BJ (cell line): ENCODE results near the gene PRKAR1B. TPM values are rescaled to one million over a fixed set of nuclear protein-coding genes. Genes with fewer than 3 reads are reported as not detected.

Source experiments
- CTCF ChIA-PET: fragments of 350-600 bp; formaldehyde crosslinking; extraction: SDS; loops from one replicate; lab custom pipeline; 2021; ENCODE audit warnings: antibody characterized with exemption, inconsistent platforms; lab: Yijun Ruan, JAX
- POLR2A ChIA-PET: fragments of 300-600 bp; sonication (Branson Sonifier 250); formaldehyde crosslinking; extraction: SDS; loops from one replicate; lab custom pipeline; 2021; ENCODE audit warnings: antibody characterized with exemption; lab: Charles Lee
- DNase-seq: peaks from one replicate; pipeline ENCODE4 v3.0.0-alpha.2; 2011; ENCODE audit warnings: low read depth
- H3K27me3 ChIP-seq: 2 replicates; pipeline ENCODE4 v1.6.0; 2011; ENCODE audit warnings: low read length; ENCODE audit not compliant: control insufficient read depth, insufficient read depth
- H3K36me3 ChIP-seq: 2 replicates; pipeline ENCODE4 v1.5.1; 2011; ENCODE audit warnings: low read length; ENCODE audit not compliant: control insufficient read depth, insufficient read depth
- H3K4me3 ChIP-seq: 2 replicates; pipeline ENCODE4 v1.5.1; 2011; ENCODE audit warnings: low read depth, mild to moderate bottlenecking, control low read depth, low read length
- polyA plus RNA-seq: library from polyadenylated mRNA; depleted of rRNA; stranded (reverse); fragments of >200 nt; gene quantifications from 2 replicates; pipeline ENCODE4 v1.2.3, GENCODE V29; 2011
- TF ChIP-seq, protein P1 (sequence below): IDR thresholded peaks from 2 replicates; pipeline ENCODE4 v1.5.1; 2011; ENCODE audit warnings: low read depth, mild to moderate bottlenecking, control low read depth, inconsistent platforms, low read length, moderate library complexity; ENCODE audit not compliant: insufficient read depth

Gene PRKAR1B
- polyA plus RNA-seq, 1 experiment: 7.4 TPM

DNA sequence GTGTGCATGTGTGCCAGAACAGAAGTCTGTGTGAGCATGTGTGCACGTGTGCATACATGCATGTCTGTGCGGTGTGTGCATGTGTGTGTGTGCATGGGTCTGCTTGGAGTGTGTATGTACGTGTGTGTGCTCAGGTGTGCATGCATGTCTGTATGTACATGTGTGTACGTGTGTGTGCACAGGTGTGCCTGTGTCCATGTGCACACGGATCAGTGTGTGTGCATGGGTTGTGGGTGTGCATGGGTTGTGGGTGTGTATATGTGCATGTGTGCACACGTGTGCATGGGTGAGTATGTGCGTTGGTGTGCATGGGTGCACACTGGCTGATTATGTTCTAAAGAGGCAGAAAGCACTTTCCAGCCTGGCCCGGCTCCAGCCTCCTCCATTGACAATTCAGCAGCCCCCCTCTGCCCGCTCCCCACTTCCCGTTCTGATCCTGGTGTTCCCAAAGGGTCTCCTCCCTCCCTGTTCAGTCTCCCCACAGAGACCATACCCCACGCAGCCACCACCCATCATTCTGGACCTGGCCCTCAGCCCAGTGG is 163.4 kb downstream of the PRKAR1B start:
- no peaks in the 10 kb centered on the region for H3K27me3 ChIP-seq
- CTCF ChIA-PET: no interaction called here
- no peak overlapping the region for H3K4me3 ChIP-seq
- no peaks in the 10 kb centered on the region for H3K36me3 ChIP-seq
- POLR2A ChIA-PET: no interaction called here
- no peak for DNase-seq
- TF ChIP-seq, protein P1, sequence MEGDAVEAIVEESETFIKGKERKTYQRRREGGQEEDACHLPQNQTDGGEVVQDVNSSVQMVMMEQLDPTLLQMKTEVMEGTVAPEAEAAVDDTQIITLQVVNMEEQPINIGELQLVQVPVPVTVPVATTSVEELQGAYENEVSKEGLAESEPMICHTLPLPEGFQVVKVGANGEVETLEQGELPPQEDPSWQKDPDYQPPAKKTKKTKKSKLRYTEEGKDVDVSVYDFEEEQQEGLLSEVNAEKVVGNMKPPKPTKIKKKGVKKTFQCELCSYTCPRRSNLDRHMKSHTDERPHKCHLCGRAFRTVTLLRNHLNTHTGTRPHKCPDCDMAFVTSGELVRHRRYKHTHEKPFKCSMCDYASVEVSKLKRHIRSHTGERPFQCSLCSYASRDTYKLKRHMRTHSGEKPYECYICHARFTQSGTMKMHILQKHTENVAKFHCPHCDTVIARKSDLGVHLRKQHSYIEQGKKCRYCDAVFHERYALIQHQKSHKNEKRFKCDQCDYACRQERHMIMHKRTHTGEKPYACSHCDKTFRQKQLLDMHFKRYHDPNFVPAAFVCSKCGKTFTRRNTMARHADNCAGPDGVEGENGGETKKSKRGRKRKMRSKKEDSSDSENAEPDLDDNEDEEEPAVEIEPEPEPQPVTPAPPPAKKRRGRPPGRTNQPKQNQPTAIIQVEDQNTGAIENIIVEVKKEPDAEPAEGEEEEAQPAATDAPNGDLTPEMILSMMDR: no peak

DNA sequence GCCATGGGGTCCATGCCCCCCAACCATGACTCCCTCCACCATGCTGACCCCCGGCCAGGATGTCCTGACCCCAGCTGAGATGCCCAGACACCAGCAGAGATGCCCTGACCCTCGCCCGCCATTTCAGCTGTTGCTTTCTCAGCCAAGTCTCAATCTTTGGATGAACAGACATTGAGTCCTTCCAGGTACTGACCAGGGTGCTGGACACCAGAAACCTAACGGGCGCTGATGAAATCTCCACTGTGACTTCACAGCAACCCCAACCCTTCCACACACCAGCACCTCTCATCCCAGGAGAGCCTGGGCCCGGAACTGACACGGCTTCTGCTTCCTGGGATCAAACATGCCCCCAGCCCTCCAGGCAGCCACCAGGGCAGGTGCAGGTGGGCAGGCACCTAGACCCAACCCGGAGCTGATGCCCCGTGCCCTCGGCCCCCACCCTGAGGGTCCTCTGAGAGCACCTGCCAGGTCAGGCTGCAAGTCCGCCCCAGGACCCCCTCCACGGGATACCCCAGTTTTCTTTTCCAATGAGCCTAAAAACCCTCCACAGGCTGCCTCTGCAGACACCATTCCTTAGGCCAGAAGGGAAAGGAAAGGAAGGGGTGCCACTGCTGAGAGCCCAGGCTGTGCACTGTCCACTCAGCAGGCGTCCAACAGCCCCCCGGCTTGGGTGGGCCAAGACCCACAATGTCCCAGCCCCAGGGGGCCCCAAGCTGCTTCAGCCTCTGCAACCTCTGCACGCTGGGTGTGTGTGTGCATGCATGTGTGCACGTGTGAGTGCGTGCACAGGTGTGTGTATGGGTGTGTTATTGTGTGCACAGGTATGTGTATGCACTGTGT is 164.1 kb downstream of the PRKAR1B start:
- ChIA-PET POLR2A (no interaction called here), CTCF (no interaction called here)
- no peak overlapping the region for H3K4me3 ChIP-seq
- DNase-seq: no peak
- no peaks in the 10 kb centered on the region for H3K36me3 ChIP-seq
- no peaks in the 10 kb centered on the region for H3K27me3 ChIP-seq
- TF ChIP-seq, protein P1: no peak

GRCh38 chr7:562374-562675 is 164.8 kb downstream of the PRKAR1B start:
- ChIA-PET POLR2A (no interaction called here), CTCF (no interaction called here)
- TF ChIP-seq, protein P1: no peak
- no peaks in the 10 kb centered on the region for H3K27me3 ChIP-seq
- H3K36me3 ChIP-seq: no peaks in the 10 kb centered on the region
- DNase-seq: no peak
- no peak overlapping the region for H3K4me3 ChIP-seq

DNA sequence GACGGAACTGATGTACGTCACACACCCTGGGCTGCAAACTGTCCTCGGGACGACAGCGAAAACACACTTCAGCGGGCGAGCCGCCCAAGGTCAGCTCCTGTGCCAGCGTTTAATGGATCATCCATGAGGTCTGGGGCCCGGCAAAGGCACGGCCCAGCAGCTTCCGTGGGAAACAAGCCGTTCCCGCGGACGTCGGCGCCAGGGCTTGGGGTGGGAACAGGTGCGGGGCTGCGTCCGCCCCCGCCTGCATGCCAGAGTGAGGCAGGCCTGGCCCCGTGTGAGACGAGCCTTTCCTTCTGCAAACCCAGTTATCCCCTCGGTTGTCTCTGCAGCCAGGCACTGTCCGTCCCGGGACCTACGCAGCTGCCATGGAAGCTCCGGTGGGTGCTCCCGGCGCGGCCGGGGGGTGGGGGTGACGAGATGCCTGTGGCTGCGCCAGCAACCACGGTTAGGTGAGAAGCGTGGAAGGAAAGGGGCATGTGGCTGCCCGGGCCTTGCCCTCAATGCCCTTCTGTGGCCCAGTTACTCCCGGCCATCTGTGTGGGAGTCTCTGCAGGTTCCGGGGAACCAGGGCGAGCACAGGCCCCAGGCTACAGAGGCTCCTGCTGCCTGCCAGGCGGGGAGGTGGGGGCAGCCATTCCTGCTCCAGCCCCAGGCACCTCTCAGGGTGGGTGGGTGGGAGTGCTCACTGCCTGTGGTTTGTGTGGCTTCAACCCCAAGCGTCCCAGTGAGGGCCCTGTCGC is 165.3 kb downstream of the PRKAR1B start:
- H3K4me3 ChIP-seq: no peak overlapping the region
- TF ChIP-seq, protein P1: no peak
- CTCF ChIA-PET: no interaction called here
- no peaks in the 10 kb centered on the region for H3K27me3 ChIP-seq
- no peak for DNase-seq
- no peaks in the 10 kb centered on the region for H3K36me3 ChIP-seq
- POLR2A ChIA-PET: no interaction called here

DNA sequence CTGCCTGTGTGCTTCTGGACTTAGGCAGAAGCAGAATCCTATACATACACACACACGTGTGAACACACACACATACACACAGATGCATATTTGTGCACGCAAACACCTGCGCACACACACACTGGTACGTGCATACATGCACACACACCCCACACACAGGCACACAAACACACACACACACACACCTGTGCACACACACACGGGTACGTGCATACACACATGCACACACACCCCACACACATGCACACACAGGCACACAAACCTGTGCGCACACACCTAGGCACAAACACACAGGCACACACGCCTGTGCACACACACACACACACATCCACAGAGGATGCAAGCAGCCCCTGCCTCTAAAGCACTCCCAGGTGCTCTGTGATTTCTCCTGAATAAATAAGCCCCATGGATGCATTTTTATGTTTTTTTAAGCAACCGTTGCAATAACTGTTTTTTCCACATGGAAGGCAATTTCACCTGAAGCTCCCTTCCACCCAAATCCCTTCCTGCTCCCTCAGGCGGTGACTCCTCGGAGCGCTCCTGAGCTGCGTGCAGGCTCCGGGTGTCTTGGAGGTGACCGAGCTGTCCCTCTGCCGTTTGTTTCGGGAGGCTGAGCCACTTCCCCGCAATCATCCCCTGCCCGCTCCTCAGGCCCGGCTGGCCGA is 166.0 kb downstream of the PRKAR1B start:
- H3K36me3 ChIP-seq: no peaks in the 10 kb centered on the region
- CTCF ChIA-PET: no interaction called here
- H3K4me3 ChIP-seq: no peak overlapping the region
- TF ChIP-seq, protein P1: no peak
- H3K27me3 ChIP-seq: no peaks in the 10 kb centered on the region
- no peak for DNase-seq
- POLR2A ChIA-PET: no interaction called here
